GM04503 (cell line): ENCODE results near the gene SEBOX.
"Not testable (repeated sequence)": the region's sequence is repeated elsewhere in the genome, so short reads cannot be mapped to it uniquely, and the experiment has no call there.

Experiments
- DNase-seq: peaks from one replicate; pipeline ENCODE4 v3.0.0-alpha.2; 2012; ENCODE audit warnings: low read depth

SEBOX gene

DNA sequence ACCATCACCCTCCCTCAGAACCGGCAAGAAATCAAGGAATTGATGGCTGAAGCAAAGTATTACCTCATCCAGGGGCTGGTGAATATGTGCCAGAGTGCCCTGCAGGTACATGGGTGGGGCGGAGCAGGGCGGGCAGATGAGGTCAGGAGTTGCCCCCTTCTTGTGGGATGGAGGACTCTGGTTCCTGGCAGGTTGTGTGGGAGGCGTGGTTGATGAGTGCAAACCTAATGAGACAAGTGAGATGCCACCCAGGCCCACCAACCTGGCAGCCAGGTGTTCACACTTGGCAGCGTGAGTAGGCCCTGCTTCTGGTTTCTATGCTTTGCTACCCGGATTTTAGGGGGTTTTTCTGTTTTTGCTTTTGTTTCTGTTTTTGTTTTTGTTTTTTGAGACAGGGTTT, 24.6 kb downstream of the SEBOX start:
- no peak for DNase-seq

DNA sequence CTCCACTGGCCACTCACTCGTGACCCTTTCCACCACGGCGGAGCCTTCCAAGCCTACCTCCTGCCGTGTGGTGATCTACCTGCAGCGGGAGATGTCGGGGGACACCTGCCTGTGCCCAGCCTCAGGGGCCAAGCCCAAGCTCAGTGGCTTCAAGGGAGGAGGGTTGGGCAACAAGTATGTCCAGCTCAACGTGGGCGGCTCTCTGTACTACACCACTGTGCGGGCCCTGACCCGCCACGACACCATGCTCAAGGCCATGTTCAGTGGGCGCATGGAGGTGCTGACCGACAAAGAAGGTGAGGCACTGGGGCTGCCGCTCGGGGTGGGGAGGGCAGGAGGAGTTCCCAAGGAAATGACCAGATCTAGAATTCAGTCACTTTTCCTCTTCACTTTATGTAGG, 25.6 kb downstream of the SEBOX start:
- DNase-seq, result no peak

DNA sequence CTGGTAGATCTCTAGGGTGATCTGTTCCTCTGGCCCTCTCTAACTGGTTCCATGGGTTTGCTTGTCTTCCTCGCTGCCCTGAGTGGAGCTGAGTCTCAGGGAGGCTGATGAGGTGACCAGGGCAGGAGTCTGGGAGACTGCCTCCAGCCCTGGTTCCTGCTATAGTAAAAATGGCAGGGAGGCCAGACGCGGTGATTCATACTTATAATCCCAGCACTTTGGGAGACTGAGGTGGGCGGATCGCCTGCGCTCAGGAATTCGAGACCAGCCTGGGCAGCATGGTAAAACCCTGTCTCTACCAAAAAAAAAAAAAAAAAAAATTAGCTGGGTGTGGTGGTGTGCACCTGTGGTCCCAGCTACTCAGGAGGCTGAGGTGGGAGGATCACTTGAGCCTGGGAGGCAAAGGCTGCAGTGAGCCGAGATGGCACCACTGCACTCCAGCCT, 26.2 kb downstream of the SEBOX start:
- DNase-seq, result not testable (repeated sequence)

DNA sequence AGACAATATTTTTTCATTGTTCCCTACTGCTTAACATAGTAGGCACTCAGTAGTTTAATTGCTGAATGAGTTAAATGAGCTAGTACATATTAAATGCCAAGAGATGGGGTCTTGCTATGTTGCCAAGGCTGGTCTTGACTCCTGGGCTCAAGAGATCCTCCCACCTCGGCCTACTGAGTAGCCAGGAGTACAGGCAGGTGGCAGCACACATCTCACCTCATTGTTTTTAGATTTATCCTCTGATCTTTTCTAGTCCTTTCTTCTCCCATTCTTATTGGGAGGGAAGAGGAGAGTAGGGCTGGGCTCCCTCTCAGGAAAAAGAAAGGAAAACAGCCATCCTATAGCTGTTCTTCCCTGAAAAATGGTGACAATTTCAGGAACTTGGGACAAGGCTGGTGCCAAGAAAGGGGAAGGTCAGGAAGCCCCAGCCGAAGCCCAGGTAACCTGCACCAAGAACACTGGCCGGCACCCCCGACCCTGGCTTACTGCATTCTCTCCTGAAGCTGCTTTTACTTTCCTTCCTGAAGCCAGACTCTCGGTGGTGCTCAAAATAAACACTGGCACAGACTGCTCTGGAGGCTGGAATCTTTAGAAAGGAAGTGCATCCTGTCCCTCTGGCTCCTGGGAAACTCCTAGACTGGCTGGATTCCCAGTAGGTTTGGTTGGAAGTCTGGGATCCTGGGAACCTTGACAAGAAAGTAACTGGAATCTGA, 26.8 kb downstream of the SEBOX start:
- DNase-seq, result peak; percentile 34

DNA sequence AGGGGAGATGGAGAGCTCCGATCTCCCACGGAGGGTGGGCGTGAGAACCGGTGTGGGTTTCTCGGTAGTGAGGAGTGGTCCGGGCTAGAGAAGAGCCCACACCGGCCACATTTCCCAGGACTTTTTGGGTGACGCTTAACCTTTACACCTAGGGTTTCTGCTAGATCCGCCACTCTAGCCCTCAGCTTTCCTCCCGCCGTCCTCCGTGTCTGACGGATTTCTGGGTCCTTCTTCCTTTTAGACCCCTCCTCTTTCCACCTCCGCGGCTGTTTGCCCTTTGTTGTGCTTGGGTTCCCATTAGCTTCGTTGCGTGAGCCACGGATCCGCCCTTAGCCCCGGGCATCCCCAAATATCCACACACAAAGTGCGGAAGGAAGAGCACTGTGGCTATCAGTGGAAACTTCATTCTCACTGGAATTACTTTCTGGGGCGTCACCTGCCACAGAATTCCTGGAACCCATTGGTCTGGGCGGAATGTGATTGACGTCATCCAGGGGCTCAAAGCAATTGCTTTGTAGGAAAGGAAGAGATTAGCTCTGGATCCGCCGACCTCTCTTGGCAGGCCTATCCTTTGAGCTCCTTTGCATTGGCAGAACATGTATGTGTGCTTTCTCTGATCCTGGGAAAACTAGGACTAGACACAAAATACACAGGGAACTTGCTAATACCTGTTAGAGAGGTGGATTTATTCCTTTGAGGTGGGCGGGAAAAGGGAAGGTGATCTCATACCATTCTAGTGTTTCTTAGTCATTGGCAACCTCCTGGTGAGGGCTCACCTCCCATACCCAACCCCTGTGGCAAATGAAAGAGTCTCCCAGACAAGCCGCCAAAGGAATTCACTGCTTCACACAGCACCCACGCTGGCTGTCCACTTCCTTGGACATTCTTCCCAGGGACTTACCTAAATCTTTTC, 28.8 kb downstream of the SEBOX start:
- DNase-seq, result peak; percentile 68

DNA sequence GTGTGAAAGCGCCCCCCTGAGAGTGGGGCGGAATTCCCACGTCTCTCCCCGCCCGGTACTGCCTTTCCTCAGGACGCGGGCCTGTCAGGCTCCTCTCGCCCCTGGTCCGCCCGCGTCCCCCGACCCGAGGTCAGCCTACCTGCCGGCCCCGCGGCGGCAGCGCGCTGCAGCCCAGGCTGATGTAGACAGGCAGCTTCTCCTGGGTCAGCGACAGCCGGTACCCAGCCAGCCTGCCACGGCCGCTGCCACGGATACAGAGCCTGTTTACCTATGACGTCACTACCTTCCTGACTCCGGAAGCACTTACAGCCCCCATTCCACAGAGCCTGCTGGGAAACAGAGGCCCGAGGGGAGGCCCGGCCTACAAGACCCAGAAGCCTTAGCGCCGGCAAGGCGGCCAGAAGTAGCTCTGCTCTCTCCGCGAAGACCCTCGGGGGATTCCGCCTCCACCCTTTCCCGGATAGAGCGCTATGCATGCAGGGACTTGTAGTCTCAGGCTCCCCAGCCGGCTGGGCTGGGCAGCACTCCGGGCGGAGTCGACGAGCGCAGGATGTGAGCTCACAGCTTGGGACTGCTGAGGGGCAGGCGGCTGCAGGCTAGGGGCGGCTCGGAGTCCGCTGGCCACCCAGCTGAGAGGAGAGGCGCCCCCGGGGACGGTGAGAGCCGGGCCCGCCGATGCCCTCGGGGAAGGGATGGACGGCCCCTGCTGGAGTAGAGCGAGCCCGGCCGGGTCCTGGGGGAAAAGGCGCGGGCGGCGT, 29.6 kb downstream of the SEBOX start, which contains the start of the genes IFT20 and TNFAIP1:
Gene IFT20 (minus strand): TSS at position 272 of the 758 bp plus-strand sequence. CDS start 3,487 bp downstream, outside the sequence.
Gene TNFAIP1 (plus strand): TSS at position 561 of the 758 bp plus-strand sequence. CDS start 3,761 bp downstream, outside the sequence.
- peak; percentile 98 for DNase-seq

DNA sequence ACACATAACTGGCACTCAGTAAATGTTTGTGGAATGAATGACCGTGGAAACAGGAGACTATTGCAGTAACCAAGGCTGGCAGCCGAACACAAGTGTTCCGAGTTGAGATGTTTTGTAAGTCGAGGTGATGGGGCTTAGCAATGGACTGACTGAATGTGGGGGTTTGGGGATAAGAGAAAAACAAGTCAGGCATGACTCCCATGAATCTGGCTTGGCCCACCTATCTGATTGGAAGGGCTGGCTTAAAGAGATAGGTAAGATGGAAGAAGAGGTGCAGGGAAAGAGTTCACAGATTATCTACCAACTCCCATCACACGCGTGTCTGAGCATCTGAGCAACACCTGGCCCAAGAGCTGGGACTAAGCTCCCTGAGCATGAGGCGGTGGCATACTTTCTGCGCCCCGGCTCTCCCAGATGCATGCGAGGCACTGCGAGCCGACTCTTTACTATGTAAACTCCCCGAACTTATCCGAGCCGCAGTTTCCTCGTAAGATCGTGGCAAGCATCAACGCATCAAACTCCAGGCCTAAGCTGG, 30.3 kb downstream of the SEBOX start:
- DNase-seq, result no peak

DNA sequence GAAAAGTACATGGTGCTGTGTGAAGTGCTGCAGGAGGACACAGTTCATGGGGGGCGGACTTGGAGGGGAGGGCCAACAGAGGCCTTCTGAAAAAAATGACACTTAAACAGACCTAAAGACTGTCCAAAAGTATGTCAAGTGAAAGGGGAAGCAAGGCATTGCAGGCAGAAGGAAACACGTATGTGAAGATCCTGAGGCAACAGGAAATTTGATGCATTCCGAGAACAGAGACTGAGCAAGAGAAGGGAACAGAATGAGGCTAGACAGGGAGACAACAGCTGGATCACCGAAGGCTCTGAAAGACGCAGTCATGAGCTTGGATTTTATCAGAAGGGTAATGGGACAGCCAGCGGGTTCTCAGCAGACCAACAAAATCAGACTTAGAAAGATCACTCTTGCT, 30.8 kb downstream of the SEBOX start:
- DNase-seq, result no peak

DNA sequence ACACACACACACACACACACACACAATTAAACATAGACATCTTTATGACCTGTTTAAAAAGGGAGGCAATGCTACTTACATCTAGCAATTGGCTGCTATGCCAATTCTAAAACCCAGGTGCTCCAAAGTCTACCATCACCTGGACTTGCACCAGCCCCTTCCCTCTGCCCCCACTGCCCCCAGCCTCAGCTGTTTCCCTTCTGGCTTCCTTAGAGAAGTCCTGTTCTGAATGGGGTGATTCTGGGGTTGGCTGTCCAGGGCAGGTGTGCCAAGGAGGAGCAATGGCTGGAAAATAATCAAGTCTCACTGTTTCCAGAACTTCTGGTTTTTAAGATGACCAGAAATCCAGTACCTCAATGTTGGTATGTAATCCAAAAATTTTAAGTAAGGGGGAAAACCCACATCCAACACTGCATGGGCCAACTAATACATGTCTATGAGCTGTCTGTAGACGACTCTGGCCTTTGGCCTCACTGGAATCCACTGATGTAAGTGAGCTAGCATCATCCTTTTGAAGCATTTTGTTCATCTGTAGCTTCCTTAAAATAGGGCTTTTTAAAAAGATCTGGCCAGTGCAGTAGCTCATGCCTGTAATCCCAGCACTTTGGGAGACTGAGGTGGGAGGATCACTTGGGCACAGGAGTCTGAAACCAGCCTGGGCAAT, 31.8 kb downstream of the SEBOX start:
- DNase-seq, result no peak

DNA sequence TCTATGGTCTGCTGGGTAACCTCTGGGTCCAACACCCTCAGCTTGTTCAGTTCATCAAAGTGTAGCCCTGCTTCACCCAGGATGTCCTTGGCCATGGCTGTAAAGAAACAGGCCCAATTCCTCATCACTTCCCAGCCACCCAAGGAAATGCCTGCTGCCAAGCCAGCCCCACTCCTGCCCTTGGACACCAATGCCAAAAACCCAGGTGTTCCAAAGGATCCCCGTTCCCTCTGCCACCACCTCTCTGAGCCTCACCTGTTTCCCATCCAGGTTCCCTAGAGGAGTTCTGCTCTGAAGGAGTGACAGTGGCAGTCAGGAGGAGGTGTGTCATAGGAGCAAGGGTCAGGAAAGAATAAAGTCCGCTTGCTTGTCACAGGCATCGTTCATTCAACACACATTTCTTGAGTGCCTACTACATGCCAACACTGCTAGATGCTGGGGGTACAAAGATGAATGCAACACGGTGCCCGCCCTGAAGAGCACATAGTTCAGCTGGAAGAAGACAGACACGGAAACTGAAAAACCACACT, 33.0 kb downstream of the SEBOX start:
- no peak for DNase-seq

DNA sequence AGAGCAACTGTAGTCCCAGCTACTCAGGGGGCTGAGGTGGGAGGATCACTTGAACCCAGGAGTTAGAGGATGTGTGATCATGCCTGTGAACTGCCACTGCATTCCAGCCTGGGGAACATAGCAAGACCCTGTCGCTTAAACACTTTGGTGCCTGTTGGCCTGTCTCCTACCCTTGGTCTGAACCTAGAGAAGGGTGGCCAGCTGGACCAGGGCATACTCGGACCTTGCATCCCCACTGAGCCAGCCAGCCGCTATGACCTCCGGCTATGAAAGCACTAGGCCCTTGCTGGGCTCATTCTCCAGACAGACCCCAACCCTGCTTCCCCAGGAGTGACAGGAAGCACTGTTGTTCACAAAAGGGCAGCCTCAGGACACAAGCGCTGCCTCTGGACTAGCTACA, 34.3 kb downstream of the SEBOX start:
- no peak for DNase-seq

DNA sequence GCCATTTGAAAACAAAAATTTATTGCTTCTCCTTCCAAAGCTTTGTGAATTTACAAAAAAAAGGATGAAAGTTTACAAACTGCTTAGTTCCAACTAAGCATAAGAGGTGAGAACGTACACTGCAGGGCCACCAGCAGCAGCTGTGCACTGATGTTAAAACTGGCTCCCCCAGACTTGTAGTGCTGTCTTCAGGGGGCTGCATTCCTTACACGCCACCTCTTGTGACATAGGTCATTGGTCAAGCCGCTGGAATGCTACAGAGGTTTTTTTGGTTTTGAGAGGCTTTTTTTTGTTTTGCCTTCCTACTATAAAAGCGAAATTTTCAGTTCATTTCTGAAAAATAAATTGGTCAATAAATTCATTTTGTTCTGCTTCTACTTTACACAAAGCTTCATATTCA, 36.7 kb downstream of the SEBOX start:
- no peak for DNase-seq

DNA sequence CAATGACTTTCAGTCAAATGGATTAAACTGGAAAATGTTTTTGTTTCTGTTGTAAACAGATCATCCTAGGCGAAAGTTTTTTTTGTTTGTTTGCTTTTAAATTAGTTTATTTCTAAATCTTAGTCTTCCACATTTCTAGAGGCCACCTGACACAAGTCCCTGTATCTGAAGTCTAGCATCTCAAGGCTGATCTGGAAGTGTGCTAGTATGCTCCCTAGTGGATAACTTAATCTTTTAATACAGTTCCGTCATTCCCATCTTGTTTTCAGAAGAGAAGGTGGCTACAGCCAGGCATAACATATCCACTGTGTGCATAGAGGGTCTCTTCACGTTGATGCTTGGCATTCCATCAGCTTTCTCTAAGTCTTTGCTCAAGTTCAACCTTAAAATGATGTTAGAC, 37.3 kb downstream of the SEBOX start:
- no peak for DNase-seq

DNA sequence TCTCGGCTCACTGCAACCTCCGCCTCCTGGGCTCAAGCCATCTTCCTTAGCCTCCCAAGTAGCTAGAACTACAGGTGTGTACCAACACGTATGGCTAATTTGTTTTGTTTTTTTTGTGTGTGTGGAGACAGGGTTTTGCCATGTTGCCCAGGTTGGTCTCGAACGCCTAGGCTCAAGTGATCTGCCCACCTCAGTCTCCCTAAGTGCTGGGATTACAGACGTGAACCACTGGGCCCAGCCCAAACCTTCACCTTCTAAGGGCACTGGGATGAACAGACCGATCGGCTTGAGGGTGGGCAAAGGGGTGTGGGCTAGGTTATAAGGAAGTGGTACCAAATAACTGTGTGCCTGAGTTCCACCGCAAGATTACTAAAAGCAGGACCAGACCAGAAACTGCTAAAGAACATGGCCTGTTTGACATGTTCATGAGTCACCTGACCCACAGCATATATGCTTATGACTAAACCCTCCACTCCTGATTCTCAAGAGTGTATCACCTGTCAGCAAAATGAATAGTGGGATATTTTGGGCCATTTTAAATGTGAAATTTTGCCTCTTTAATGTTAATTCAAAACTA, 37.9 kb downstream of the SEBOX start:
- DNase-seq, result no peak

DNA sequence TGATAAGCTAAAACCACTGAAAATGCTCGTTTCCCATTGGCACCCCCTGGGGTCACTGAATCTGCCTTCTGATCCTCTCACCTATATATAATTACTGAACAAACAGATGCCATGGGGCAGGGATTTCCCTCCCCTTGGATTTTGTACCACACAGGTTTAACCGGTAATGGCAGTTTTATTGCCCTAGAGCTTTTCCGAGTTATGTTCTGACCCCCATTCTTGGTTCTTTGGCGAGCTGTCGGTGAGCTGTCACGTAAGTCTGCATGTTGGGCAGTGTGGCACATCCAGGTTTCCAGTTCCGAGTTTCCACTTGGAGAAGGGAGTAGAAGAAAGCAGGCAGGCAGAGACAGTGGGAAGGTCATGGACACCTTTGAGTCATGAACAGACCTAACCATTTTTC, 38.9 kb downstream of the SEBOX start:
- DNase-seq, result no peak

DNA sequence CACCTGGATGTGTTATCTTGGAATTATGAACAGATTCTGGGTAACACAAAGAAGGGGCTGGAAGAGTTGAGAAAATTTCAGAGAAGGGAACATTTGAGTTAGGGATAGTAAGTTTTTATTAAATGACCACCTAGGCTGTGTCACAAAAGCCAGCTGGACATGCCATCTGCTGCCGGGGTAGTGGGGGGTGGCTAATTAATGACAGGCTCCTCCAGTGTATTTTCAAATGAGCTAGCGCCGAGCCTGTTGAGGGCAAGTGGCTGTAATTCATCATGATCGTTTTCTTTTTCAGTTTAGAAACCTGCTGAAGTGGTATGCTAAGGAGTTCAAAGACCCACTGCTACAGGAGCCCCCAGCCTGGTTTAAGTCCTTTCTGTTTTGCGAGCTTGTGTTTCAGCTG, 39.8 kb downstream of the SEBOX start:
- no peak for DNase-seq

DNA sequence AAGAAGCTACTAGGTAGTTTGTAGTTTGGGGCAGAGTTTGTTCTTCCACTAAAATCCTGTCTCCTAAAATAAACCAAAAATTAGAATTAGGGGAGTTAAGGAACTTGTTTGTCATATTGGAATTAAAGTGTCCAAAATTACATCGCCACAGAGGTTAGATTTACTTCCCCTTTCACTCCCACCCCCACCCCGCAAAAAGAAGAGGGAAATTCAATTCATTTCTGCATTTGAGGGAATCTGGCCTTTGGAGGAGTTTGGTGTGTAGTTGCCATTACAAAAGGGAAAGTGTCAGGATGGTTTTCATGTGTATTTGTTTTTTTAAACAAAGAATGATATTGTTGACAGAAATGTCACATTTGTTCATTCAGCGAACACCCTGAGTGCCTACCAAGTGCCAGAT, 40.2 kb downstream of the SEBOX start:
- no peak for DNase-seq

DNA sequence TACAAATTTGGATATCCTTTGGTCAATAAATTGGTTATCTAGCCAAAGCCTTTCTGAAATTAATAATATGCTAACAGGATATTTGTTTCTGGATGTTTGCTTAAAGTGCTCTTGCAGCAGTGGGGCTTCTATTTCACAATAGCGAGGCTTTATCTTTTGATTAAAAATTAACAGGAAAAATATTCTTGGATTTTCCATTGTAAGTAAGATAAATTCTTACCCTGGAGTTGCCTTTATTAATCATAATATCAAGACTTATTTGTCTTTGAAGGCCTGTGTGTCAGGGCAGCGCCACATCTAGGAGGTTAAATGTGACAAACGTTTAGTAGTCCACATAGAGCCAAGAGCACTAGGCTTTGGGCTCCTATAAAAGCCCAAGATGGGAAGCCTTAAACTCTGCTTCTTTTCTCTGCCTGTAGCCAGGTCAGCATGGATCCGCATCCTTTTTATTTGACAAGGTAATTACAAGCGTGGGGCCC, 40.7 kb downstream of the SEBOX start:
- DNase-seq, result no peak

DNA sequence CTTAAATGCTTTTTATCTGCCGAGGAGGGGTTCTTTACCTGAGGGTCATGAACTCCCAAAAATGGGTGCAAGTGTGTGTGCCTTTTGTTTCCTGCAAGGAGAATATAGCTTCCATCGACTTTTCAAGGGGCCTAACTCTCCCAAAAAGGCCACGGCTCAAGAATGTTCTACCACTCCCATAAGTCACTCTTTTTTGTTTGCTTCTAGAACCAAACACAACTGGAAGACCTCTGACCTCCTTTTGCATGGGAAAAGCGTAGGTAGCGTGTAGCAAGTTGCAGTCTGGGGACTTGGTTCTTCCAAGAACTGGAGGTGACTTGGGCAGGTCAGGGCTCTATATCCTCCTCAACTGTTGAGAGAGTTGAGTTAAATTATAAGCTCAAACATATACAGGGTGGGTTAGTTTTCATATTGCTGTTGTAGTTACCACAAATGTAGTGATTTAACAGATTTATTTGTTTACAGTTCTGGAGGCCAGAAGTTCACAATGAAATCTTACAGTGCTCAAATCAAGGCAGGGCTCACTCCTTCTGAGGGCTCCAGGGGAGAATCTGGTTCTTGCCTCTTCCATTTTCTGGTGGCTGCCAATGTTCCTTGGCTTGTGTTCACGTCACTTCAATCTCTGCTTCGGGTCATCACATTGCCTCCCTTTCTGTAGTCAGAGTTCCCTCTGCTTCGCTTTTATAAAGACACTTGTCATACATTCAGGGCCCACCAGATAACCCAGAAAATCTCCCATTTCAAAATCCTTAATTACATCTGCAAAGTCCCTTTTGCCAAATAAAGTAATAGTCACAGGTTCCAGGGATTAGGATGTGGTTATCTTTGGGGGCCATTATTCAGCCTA, 44.6 kb downstream of the SEBOX start:
- DNase-seq, result no peak

DNA sequence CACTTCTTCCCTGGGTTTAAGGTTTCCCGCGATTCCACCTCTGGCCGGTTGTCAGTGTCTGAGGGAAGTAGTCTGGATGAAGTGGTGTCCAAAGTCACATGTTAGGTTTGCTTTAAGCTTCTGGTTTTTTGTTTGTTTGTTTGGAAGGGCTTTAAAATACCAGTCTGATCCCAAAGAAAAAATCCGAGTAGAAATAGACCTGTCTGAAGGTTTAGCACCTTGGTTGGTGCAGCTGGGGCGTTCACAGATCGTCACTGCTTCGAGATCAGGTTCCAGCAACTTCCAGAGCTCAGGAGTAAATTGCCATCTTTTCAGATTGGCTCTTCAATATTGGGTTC, 45.4 kb downstream of the SEBOX start:
- DNase-seq, result no peak
